Stimulated activated CD4-positive, alpha-beta T cell treated with anti-CD3 and anti-CD28 coated beads, TNF-alpha, amount 100 ng/mL, for 48 hours (primary cell): ENCODE results near the gene KRTAP5-10.
"Not testable (repeated sequence)": the region's sequence is repeated elsewhere in the genome, so short reads cannot be mapped to it uniquely, and the experiment has no call there.

Source experiments
- DNase-seq, 3 donors: peaks; one replicate each; pipeline ENCODE4 v3.0.0-alpha.2; 2020; ENCODE audit warnings: low read depth in 3 of 3

KRTAP5-10 gene

DNA sequence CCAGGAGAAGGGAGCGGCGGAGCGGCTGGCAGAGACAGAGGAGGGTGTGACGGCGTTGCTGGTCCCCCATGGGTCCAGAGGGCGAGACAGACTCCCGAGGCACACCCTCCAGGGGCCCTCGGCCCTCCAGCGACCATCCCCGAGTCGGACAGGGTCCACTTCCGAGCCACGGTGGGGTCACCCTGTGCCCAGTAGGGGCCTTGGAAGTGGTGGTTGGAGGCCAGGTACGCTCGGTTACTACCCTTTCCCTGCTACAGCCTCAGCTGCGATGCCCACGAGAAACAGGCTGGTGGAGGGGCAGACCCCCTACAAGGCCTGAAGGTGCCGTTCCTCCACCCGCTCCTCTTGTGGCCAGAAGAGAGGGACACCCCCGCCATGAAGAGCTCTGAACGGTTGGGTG, 42.9 kb downstream of the KRTAP5-10 start:
- not testable (repeated sequence) for DNase-seq

DNA sequence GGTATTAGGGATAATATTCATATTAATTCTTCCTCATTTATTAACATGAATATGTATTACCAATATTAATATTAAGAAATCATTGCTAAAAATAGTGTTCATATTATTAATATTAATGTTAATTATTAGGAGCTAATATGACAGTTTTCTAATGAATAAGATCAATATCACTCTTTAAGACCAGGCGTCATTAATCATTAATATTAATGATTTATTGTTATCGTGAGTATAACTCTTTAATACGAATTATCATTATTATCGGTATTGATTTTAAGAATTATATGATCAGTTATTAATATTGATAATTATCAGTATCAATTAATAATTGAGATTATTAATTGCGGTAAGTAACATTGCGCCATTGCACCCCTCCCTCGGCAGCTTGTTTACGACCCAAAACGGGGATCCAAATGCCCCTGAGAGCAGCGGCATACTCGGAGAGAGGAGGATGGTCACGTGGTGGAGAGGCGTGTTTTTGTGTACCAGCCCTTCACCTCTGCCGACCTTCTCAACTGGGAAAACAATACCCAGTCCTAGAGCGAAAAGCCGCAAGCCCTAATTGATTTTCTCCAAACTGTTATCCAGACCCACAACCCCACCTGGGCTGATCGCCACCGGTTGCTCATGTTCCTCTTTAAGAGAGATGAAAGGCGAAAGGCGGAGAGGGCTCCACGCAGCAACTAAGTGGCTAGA, 46.0 kb downstream of the KRTAP5-10 start:
- not testable (repeated sequence) for DNase-seq

DNA sequence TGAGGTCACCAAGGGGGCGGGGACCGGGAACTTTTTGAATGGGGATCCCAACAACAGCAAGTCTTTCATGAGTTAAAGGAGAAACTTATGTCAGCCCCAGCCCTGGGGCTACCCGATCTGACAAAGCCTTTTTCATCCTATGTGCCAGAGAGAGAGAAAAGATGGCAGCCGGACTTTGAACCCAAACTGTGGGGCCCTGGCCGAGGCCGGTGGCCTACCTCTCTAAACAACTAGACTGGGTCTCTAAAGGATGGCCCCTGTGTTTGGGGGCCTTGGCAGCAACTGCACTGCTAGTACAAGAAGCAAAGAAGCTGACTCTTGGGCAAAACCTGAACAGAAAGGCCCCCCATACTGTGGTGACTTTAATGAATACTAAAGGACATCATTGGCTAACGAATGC, 48.6 kb downstream of the KRTAP5-10 start:
- not testable (repeated sequence) for DNase-seq

DNA sequence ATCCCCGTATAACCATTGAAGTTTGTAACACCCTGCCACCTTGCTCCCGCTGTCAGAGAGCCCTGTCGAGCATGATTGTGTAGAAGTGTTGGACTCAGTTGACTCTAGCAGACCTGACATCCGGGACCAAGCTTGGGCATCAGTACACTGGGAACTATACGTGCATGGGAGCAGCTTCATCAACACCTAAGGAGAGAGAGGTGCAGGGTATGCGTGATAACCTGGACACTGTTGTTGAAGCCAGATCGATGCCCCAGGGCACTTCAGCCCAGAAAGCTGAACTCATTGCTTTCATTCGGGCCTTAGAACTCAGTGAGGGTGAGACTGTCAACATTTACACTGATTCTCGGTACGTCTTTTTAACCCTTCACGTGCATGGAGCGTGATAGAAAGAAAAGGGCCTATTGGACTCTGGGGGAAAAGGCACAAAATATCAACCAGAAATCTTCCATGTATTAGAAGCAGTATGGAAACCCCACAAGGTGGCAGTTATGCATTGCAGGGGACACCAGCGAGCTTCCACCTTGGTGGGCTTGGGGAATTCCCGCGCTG, 49.1 kb downstream of the KRTAP5-10 start:
- DNase-seq: not testable (repeated sequence)

DNA sequence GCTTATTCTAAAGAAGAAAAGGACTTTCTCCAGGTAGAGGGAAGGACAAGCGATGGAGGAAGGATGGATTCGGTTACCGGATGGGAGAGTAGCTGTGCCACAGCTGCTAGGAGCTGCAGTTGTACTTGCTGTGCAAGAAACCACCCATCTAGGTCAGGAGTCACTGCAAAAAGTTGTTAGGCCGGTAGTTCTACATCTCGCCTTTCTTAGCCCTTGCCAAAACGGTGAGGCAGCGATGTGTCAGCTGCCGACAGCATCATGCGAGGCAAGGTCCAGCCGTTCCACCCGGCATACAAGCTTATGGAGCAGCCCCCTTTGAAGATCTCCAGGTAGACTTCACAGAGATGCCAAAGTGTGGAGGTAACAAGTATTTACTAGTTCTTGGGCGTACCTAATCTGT, 49.6 kb downstream of the KRTAP5-10 start:
- DNase-seq: not testable (repeated sequence)
